HCT116 (cell line): ENCODE measurements around the gene CUBN. TPM values are rescaled to one million over a fixed set of nuclear protein-coding genes. Genes with fewer than 3 reads are reported as not detected.

Source experiments
- ATAC-seq: fragments of 200-7000 bp; cut with Tn5 transposase; 2 replicates; pipeline ENCODE4 v1.9.1; 2020; ENCODE audit warnings: mild to moderate bottlenecking, moderate library complexity
- BruUV-seq: library from RNA; stranded (reverse); fragments of 400-500 nt; replicated peaks from 2 replicates; lab custom pipeline; 2021; lab: Mats Ljungman, UMichigan
- CTCF ChIA-PET: fragments of 300-600 bp; sonication (Branson Sonifier 250); formaldehyde crosslinking; loops from one replicate; lab custom pipeline; 2021; ENCODE audit warnings: antibody characterized with exemption; lab: Charles Lee
- POLR2A ChIA-PET: fragments of 300-600, 350-600 bp; sonication (Branson Sonifier 250); formaldehyde crosslinking; loops from one replicate; lab custom pipeline; 2021; ENCODE audit warnings: antibody characterized with exemption; lab: Charles Lee
- RAD21 ChIA-PET, 2 experiments: fragments of 300-600 bp; sonication (Branson Sonifier 250); formaldehyde crosslinking; loops; one replicate each; lab custom pipeline; 2023; ENCODE audit warnings: low total read pairs in 2 of 2; ENCODE audit not compliant: uncharacterized antibody in 2 of 2, unreplicated experiment in 2 of 2, low non-redundant PET in 1 of 2; lab: Charles Lee
- DNase-seq: peaks from one replicate; pipeline ENCODE4 v3.0.0-alpha.2; 2010; ENCODE audit warnings: low read depth, low spot score
- H2AFZ ChIP-seq: fragments of 200-600 bp; shearing (Covaris generic), sonication (generic); 2 replicates; pipeline ENCODE4 v1.6.1; 2017; ENCODE audit warnings: low read depth, mixed run types, mixed read lengths, antibody characterized with exemption, low read length; ENCODE audit not compliant: poor library complexity, severe bottlenecking
- H3K27ac ChIP-seq: 2 replicates; pipeline ENCODE4 v1.5.1; 2012; ENCODE audit warnings: low read depth, low read length
- H3K27me3 ChIP-seq: fragments of 200-600 bp; sonication (generic); 2 replicates; pipeline ENCODE4 v1.6.1; 2016; ENCODE audit warnings: mixed run types, low read length, mixed read lengths; ENCODE audit not compliant: insufficient read depth
- H3K36me3 ChIP-seq, 2 experiments: fragments of 200-500 bp in 1 of 2; fragments of 200-600 bp in 1 of 2; sonication (Bioruptor generic) in 1 of 2; sonication (generic) in 1 of 2; 2 replicates each; pipeline versions ENCODE4 v1.5.1 to v1.6.1; 2014 to 2016; ENCODE audit warnings: low read length in 2 of 2, inconsistent platforms in 1 of 2, mixed read lengths in 1 of 2, mixed run types in 1 of 2; ENCODE audit not compliant: insufficient read depth in 2 of 2, control insufficient read depth in 1 of 2
- H3K4me1 ChIP-seq, 2 experiments: fragments of 200-600 bp in 1 of 2; sonication (generic) in 1 of 2; 2 replicates each; pipeline versions ENCODE4 v1.5.1 to v1.6.1; 2012 to 2017; ENCODE audit warnings: low read length in 2 of 2, inconsistent platforms in 1 of 2, mild to moderate bottlenecking in 1 of 2, mixed read lengths in 1 of 2, mixed run types in 1 of 2, moderate library complexity in 1 of 2; ENCODE audit not compliant: insufficient read depth in 2 of 2, control insufficient read depth in 1 of 2
- H3K4me2 ChIP-seq: fragments of 200-600 bp; sonication (generic); 2 replicates; pipeline ENCODE4 v1.6.1; 2017; ENCODE audit warnings: mixed run types, low read length, mixed read lengths
- H3K4me3 ChIP-seq, 2 experiments: fragments of 200-600 bp in 1 of 2; sonication (generic) in 1 of 2; replicated peaks in 1 of 2; 2 replicates each; pipeline ENCODE4 v1.5.1; 2011 to 2016; ENCODE audit warnings: low read length in 2 of 2, control low read depth in 1 of 2, low read depth in 1 of 2, mild to moderate bottlenecking in 1 of 2, mixed read lengths in 1 of 2, mixed run types in 1 of 2
- H3K79me2 ChIP-seq: fragments of 200-600 bp; sonication (generic); 2 replicates; pipeline ENCODE4 v1.6.1; 2017; ENCODE audit warnings: mild to moderate bottlenecking, mixed run types, low read length, moderate library complexity, mixed read lengths; ENCODE audit not compliant: insufficient read depth
- H3K9ac ChIP-seq: fragments of 200-600 bp; sonication (generic); 2 replicates; pipeline ENCODE4 v1.6.1; 2016; ENCODE audit warnings: low read length, mixed read lengths
- H3K9me2 ChIP-seq: fragments of 200-600 bp; sonication (generic), shearing (Covaris generic); 2 replicates; pipeline ENCODE4 v1.6.1; 2017; ENCODE audit warnings: mixed run types, mild to moderate bottlenecking, moderate library complexity; ENCODE audit not compliant: insufficient read depth
- H3K9me3 ChIP-seq, 2 experiments: fragments of 200-500 bp in 1 of 2; fragments of 200-600 bp in 1 of 2; sonication (Bioruptor generic) in 1 of 2; sonication (generic) in 1 of 2; 2 replicates each; pipeline ENCODE4 v1.6.1; 2014 to 2017; ENCODE audit warnings: low read length in 2 of 2, mixed read lengths in 2 of 2, inconsistent platforms in 1 of 2, low read depth in 1 of 2, mild to moderate bottlenecking in 1 of 2, mixed run types in 1 of 2, moderate library complexity in 1 of 2; ENCODE audit not compliant: control insufficient read depth in 1 of 2, insufficient read depth in 1 of 2
- H4K20me1 ChIP-seq: fragments of 200-600 bp; sonication (generic), shearing (Covaris generic); 2 replicates; pipeline ENCODE4 v1.6.1; 2017; ENCODE audit warnings: mixed run types, mild to moderate bottlenecking, moderate library complexity; ENCODE audit not compliant: insufficient read depth
- CBX3 ChIP-seq: IDR thresholded peaks from 2 replicates; pipeline ENCODE4 v1.6.1; 2012; ENCODE audit warnings: low read depth
- CTCF ChIP-seq, 3 experiments: fragments of 200-600 bp in 1 of 3; sonication (generic) in 1 of 3; IDR thresholded peaks in 2 of 3; conservative IDR thresholded peaks in 1 of 3; 2 replicates each; pipeline ENCODE4 v1.5.1; 2012 to 2017; ENCODE audit warnings: low read depth in 2 of 3, low read length in 2 of 3, antibody characterized with exemption in 1 of 3, borderline replicate concordance in 1 of 3, control low read depth in 1 of 3, mild to moderate bottlenecking in 1 of 3, mixed read lengths in 1 of 3, mixed run types in 1 of 3, moderate library complexity in 1 of 3; ENCODE audit not compliant: insufficient read depth in 1 of 3
- EZH2 ChIP-seq: fragments of 200-600 bp; sonication (generic); IDR thresholded peaks from 2 replicates; pipeline ENCODE4 v1.6.1; 2017; ENCODE audit warnings: antibody characterized with exemption, mixed run types
- FOSL1 ChIP-seq: IDR thresholded peaks from 2 replicates; pipeline ENCODE4 v1.6.1; 2012; ENCODE audit warnings: low read depth
- MAX ChIP-seq: IDR thresholded peaks from 2 replicates; pipeline ENCODE4 v1.6.1; 2012
- RAD21 ChIP-seq: IDR thresholded peaks from 2 replicates; pipeline ENCODE4 v1.6.1; 2012; ENCODE audit warnings: low read depth, mild to moderate bottlenecking
- SIN3A ChIP-seq: IDR thresholded peaks from 2 replicates; pipeline ENCODE4 v1.6.1; 2012; ENCODE audit warnings: low read depth
- TCF7L2 ChIP-seq: IDR thresholded peaks from 2 replicates; pipeline ENCODE4 v1.7.0; 2011; ENCODE audit warnings: borderline replicate concordance, inconsistent platforms; ENCODE audit not compliant: insufficient read depth, insufficient read length; ENCODE audit errors: extremely low read depth
- YY1 ChIP-seq: IDR thresholded peaks from 2 replicates; pipeline ENCODE4 v1.6.1; 2011; ENCODE audit warnings: low read length, low read depth, moderate library complexity, mild to moderate bottlenecking; ENCODE audit not compliant: insufficient replicate concordance; ENCODE audit errors: extremely low read depth
- ZNF274 ChIP-seq: fragments of 200-500 bp; sonication (Bioruptor generic); IDR thresholded peaks from 2 replicates; pipeline ENCODE4 v1.6.1; 2014; ENCODE audit warnings: mild to moderate bottlenecking, low read depth, low read length, inconsistent platforms
- intact Hi-C: fragments of 100-400 bp; cut with micrococcal nuclease; formaldehyde crosslinking; loops from 2 replicates; pipeline ENCODE4 v1.10.0; 2022
- total RNA-seq: library from RNA; stranded (reverse); gene quantifications from one replicate; pipeline ENCODE4 v1.2.1, GENCODE V29; 2021; ENCODE audit not compliant: unreplicated experiment

CUBN gene
- total RNA-seq, 1 experiment from 2014 or later = 1.2 TPM

GRCh38 chr10:16950656-16951601, 178.7 kb downstream of the CUBN start:
- ATAC-seq (0 out of 2 replicates have a peak, but pooled peaks have one; percentile 67), DNase-seq (peak; percentile 4)
- TF ChIP-seq SIN3A = no peak
- TF ChIP-seq MAX = no peak
- TF ChIP-seq FOSL1 = no peak
- TF ChIP-seq EZH2 = no peak
- TF ChIP-seq TCF7L2 = no peak
- TF ChIP-seq CTCF (IDR thresholded peaks at IDR 0.05 in 2 of 3, conservative IDR thresholded peaks at IDR 0.05 in 1 of 3; ENCODE audit: borderline replicate concordance in 1 of 3, insufficient read depth in 1 of 3, low read depth in 2 of 3, low read length in 2 of 3) = no peak
- no peak for TF ChIP-seq YY1
- no peak for TF ChIP-seq ZNF274
- no peak for TF ChIP-seq CBX3
- no peak for TF ChIP-seq RAD21
- Histone ChIP-seq H3K9ac (no peak overlapping the region), H3K4me2 (no peak overlapping the region), H3K9me3 (no peaks in the 10 kb centered on the region), H3K4me1 (peaks cover 0 to 7% of the 10 kb centered on the region in 2 experiments; a peak in 1 of 4 replicates), H3K27ac (no peak overlapping the region), H3K9me2 (no peaks in the 10 kb centered on the region), H3K36me3 (no peaks in the 10 kb centered on the region), H3K4me3 (no peak overlapping the region), H4K20me1 (no peaks in the 10 kb centered on the region), H2AFZ (peak overlapping the region; percentile 41), H3K27me3 (no peaks in the 10 kb centered on the region), H3K79me2 (no peaks in the 10 kb centered on the region)
- no TSS peak for BruUV-seq
- POLR2A ChIA-PET = no interaction called here
- CTCF ChIA-PET = no interaction called here
- RAD21 ChIA-PET = no interaction called here
- intact Hi-C loops = no loop called here
